Medulla oblongata (tissue), 1 donor: ENCODE results near the gene MFSD12.

Experiments used
- DNase-seq: peaks from one replicate; pipeline ENCODE4 v3.0.0-alpha.2; 2015; ENCODE audit errors: extremely low spot score

Gene MFSD12

GRCh38 chr19:3555653-3556422 is 1.5 kb downstream of the MFSD12 start:
- no peak for DNase-seq

DNA sequence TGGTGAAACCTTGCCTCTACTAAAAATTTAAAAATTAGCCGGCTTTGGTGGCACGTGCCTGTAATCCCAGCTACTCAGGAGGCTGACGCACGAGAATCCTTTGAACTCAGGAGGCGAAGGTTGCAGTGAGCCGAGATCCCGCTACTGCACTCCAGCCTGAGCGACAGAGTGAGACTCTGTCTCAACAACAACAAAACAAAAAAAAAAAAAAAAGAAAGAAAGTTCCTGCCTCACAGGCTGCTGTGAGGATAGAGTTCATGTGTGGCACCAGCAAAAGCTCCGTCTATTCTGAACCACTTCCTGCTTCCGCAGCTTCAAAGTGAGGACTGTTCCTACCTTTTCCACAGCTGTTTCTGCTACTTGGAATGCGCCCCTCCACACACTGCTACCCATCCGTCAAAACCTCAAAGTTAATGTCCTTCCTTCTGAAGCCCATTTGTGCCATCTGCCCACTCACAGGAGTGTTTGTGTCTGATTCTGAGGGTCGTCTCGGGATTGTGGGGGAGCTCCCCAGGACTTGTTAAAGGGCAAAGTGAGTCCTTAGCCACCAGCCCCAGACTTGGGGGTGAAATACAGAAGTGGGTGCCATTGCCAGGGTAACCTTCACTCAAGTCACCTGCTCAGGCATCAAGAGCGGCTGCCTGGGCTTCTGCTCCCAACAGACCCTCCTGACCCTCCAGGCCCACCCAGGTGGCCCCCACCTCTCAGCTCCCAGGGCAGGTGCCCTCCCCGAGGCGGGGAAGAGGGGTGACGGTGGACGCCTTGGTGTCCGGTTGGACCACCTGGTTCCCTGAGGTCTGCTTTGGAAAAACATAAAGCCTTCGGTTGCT is 2.9 kb downstream of the MFSD12 start:
- no peak for DNase-seq

GRCh38 chr19:3551792-3552095 is 5.6 kb downstream of the MFSD12 start:
- no peak for DNase-seq

DNA sequence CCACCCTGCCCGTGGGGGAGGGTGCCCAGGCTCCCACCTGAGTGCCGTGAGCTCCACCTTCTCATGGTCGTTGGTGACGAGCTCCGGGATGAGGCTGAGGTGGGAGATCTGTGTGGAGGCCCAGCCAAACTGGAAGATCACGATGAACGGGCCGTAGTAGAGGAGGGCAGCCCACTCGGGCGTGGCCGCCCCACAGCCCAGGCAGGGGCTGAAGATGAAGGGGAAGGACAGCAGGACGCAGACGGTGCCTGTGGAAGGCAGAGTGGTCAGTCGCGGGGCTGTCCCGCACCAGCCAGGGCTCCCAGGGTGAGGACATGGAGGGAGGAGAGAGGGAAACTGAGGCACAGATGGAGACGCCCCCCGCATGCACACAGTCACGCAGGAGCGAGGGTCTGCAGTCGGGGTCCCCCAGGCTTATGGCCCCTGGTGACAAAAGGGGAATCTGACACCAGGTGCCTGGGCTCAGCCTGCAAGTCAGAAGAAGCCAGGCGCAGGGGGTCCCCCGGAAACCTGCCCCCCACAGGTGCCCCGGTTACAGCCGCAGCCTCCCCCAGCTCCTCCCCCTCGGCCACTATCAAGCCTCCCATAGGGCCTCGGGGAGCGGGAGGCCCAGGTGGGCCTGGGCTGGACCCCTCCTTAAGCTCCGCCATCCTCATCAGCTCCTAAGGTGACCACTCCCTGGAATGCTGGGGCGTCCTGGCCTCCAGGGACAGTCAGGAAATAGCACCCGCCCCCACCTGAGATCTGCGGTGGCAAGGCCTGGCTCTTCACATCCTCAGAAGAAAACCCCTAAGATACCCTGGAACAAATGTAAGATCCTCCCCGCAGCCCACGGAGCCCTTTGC is 6.2 kb downstream of the MFSD12 start:
- no peak for DNase-seq

- no peak for DNase-seq
Observed at GRCh38 chr19:3549816-3550215, 7.6 kb downstream of the MFSD12 start.

GRCh38 chr19:3548606-3549005 is 8.8 kb downstream of the MFSD12 start:
- peak; percentile 57 for DNase-seq

- no peak for DNase-seq
Observed at GRCh38 chr19:3547767-3548282, 9.6 kb downstream of the MFSD12 start.

- DNase-seq = no peak
Observed at GRCh38 chr19:3547301-3547731, 10.1 kb downstream of the MFSD12 start.

GRCh38 chr19:3546119-3546518 is 11.3 kb downstream of the MFSD12 start:
- DNase-seq = no peak

DNA sequence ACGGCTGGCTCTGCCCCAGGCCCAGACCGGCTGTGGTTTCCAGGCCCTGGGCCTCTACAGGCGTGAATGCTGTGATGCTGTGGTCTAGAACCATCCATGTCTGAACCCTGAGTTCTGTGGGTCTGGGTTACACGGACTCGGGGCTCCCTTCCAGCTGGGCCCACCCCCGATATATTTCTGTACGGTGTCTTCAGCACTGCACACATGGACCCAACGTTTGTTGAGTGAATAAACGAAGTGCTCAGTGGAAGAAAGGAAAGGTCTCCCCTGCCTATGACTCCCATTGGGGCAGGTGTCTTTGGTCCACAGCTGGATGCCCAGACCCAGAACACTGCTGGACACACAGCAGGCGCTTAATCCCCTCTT is 11.7 kb downstream of the MFSD12 start:
- no peak for DNase-seq

DNA sequence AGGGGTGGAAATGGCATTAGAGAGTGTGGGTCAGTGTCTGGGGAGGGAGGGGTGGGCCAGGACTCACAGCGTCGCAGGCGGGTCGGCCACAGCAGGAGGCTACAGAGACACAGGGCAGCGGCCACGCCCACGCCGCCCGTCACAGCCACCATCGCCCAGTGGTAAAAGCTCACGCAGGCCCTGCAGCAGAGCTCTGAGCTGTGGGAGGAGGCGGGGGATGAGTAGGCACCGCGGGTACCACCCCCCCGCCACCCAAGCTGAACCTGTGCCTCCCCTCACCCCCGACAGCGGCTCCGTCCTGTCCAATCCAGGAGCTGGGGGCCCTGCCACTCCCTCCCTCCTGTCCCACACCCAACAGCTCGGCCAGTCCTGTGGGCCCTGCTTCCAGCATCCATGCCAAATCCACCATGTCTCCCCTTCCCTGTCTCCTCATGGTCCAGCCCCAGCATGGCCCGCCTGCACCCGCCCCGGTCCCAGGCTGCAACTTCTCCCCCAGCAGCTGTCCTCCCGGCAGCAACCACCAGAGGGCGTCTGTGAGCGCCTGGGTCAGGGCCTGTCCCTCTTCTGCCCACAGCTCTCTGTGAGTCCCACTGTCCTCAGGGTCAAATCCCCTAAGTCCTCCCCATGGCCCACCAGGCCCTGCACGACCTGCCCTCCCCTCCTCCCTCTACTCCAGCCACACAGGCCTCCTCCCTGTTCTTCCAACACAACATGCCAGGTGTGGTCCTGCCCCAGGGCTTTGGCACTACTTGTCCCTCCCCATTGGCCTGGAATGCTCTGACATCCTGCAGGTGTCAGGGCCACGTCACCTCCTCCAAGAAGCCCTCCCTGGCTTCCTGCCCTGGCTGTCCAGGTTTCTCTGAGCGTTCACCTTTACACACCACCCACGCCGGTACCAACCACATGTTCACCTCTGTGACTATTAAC is 12.4 kb downstream of the MFSD12 start:
- DNase-seq = peak; percentile 78

DNA sequence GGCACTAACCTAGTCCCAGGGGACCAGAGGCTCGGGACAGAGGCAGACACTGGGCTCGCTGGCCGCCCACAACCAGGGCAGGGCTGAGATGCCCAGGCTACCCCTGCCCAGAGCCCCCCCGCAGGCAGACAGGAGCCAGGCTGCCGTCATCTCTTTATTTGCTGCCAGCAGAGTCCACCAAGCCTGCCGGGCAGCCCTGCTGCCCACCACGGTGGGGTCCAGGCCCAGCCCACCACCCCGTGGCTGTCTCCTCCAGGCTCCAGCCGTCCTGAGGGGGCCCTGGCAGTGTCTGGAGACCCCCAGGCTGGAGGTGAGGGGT is 13.4 kb downstream of the MFSD12 start:
- DNase-seq = no peak

DNA sequence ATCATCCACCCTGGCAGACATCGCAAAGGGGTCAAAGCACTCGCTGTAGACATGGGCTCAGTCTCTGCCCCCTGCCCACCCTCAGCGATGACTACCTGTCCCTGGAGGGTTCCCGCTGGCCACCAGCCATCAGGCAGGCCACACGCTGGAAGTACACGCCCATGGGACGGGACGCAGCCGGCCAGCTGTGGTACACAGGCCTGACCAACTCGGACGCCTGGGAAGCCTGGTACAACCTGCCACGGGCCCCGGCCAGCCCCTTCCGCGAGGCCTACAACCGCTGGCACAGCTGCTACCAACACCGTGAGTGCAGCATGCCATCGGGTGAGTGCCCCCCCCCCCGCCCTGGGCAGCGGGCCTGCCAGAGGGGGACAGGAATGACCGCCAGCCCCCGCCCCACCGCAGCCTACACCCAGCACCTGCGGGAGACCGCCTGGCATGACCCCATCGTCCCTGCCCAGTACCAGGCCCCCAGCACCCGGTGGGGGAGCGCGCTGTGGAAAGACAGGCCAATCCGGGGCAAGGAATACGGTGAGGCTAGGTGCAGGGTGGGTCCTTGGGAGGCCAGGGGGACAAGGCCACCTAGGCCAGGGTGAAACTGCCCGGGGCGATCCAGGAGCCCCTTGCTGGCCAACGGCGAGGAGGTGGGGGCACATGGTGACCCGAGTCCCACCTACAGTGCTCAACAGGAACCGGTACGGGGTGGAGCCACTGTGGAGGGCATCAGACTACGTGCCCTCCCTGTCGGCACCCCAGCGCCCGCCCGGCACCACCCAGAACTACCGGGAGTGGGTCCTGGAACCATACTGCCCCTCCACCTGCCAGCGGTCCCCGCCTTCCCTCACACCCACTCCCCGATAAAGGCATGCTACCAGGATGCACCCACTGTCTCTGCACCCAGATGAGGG is 14.0 kb downstream of the MFSD12 start:
- peak; percentile 72 for DNase-seq

- DNase-seq = no peak
Observed at GRCh38 chr19:3539756-3540118, 17.6 kb downstream of the MFSD12 start.

DNA sequence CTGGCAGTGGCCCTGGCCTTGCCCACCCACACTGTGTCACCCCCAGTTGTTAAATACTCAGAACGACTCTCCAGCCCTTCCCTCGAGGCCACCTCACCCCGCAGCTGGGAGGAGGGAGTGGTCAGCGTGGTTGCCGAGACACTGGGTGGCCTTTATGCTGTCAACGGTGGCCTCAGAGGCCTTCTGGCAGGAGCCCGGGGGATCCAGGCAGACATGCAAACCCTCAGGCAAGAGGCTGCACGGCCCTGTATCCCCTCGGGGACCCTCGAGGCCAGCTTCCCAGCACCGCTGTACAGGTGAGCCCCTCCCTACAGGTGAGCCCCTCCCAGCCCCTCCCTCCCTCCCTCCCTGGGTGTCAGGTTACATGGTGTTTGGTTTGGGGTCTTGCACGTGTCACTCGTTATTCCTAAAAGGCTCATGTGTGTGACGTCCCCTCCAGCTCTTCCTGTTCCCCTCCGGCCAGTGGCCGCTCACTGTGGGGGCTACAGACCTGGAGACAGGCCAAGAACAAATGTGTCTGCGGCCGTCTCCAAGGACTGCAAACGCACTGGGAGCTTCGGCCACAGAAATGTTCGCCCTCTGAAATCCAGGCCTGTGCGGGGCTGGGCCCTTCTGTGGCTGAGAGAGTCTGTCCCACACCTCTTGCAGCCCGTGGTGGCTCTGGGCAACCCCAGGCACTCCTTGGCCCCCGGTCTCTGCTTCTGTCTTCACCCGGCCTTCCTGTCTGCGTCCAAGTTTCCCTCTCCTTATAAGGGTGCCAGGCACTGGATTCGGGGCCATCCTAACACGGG is 18.2 kb downstream of the MFSD12 start, which contains the start of gene TEKTIP1:
Gene TEKTIP1 (plus strand): TSS at position 210 of the 791 bp plus-strand sequence. CDS start 4 bp downstream, at position 214.
- DNase-seq = no peak

DNA sequence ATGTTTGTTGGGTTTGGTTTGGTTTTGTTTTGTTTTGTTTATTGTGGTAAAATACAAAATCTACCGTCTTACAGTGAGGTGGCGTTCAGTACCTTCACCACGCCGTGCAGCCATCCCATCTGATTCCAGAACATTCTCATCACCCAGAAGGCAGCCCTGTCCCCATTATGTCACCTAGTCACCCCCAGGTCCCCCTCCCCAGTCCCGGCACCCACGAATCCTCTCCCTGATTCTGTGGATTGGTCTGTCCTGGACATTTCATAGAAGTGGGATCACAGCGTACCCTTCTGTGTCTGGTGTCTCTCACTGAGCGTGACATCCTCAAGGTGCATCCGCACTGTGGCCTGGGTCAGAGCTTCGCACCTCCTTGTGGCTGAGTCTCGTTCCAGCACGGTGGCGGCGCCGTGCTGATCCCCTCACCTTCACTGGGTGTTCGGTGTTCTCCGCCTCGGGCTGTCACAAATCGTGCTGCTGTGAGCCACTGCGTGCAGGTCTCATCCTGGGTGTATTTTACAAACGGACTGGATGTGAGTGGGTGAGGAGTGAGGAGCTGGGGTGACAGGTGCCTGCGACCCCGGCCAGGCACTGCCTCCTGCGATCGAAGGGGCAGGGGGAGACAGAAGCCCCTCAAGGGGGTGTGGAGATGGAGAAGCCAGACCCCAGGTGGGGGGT is 19.0 kb downstream of the MFSD12 start:
- no peak for DNase-seq

DNA sequence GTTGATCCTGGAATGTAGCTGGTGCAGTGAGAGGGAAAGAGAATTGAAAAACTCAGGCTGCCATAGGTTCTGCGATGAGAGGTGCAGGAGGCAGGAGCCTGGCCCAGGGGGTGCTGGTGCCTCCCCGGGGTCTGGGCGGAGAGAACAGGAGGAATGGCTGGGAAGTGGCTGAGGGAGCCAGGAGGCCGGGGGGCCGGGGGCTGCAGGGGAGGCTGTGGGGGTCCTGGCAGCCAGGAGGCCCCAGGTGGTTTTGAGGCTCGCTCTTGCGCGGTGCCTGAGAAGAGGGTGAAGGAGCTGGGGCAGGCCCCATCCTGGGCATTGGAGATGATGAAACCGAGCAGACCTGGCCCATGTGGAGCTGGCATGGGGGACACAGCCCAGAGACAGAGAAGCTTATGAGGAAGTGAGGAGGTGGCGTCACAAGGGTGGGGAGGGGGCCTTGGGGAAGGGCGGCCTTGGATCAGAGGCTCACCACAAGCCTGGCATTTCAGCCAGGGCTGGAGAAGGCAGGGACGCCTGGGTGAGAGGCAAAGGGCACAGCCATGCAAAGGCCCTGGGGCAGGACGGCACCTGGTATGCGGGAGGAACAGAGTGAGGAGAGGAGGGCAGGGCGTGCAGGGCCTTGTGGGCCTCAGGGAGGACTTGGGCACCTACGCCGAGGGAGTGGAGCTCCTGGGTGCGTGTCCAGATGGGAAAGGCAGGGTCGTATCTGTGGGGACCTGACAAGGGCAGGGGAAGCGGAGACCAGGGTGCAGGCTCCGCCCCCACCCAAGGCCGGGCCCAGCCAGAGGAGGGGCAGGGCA is 19.7 kb downstream of the MFSD12 start:
- no peak for DNase-seq

- DNase-seq = no peak
Observed at GRCh38 chr19:3537101-3537437, 20.3 kb downstream of the MFSD12 start.
